GM12878 (cell line): ENCODE measurements around the gene KPNA5. TPM values are rescaled to one million over a fixed set of nuclear protein-coding genes. Genes with fewer than 3 reads are reported as not detected.

Experiments
- ATAC-seq: fragments of 200-7000 bp; cut with Tn5 transposase; 3 replicates; pipeline ENCODE4 v1.9.1; 2020; ENCODE audit warnings: mild to moderate bottlenecking, moderate library complexity
- BruUV-seq: library from RNA; stranded (reverse); fragments of 400-500 nt; replicated peaks from 2 replicates; lab custom pipeline; 2021; lab: Mats Ljungman, UMichigan
- CTCF ChIA-PET: fragments of 300-600 bp; sonication (Branson Sonifier 250); formaldehyde crosslinking; extraction: SDS; loops from one replicate; lab custom pipeline; 2021; ENCODE audit warnings: inconsistent platforms; lab: Yijun Ruan, JAX
- POLR2A ChIA-PET: fragments of 350-600 bp; formaldehyde crosslinking; extraction: SDS; loops from one replicate; lab custom pipeline; 2021; ENCODE audit warnings: inconsistent platforms; lab: Charles Lee
- RAD21 ChIA-PET: fragments of 300-600 bp; sonication (Branson Sonifier 250); formaldehyde crosslinking; loops from one replicate; lab custom pipeline; 2023; ENCODE audit warnings: antibody characterized with exemption; ENCODE audit not compliant: unreplicated experiment; lab: Charles Lee
- SMC1A ChIA-PET: fragments of 300-600 bp; sonication (Branson Sonifier 250); formaldehyde crosslinking; loops from one replicate; lab custom pipeline; 2023; ENCODE audit not compliant: unreplicated experiment, uncharacterized antibody; lab: Charles Lee
- DNase-seq: peaks from one replicate; pipeline ENCODE4 v3.0.0-alpha.2; 2011; ENCODE audit warnings: low read depth, low spot score
- FAIRE-seq: peaks from 3 replicates; lab custom pipeline; 2011; peaks lifted over from hg19 to GRCh38; lab: Jason Lieb, UNC
- H2AFZ ChIP-seq: 2 replicates; pipeline ENCODE4 v1.6.0; 2011; ENCODE audit warnings: low read depth, low read length, control low read depth; ENCODE audit not compliant: control insufficient read depth
- H3K27ac ChIP-seq: 2 replicates; pipeline ENCODE4 v1.5.1; 2011; ENCODE audit warnings: control low read depth; ENCODE audit not compliant: control insufficient read depth, insufficient read depth
- H3K27me3 ChIP-seq, 2 experiments: replicated peaks in 1 of 2; 2 replicates each; pipeline versions ENCODE4 v1.6.0 to v1.6.1; 2011; ENCODE audit warnings: low read length in 1 of 2; ENCODE audit not compliant: control insufficient read depth in 2 of 2, insufficient read depth in 2 of 2
- H3K36me3 ChIP-seq, 2 experiments: 2 replicates each; pipeline ENCODE4 v1.5.1; 2011; ENCODE audit warnings: low read length in 1 of 2; ENCODE audit not compliant: control insufficient read depth in 2 of 2, insufficient read depth in 2 of 2
- H3K4me1 ChIP-seq: 2 replicates; pipeline ENCODE4 v1.6.1; 2011; ENCODE audit warnings: mild to moderate bottlenecking, low read length, moderate library complexity, mixed read lengths; ENCODE audit not compliant: control insufficient read depth, insufficient read depth
- H3K4me2 ChIP-seq: 2 replicates; pipeline ENCODE4 v1.6.0; 2011; ENCODE audit warnings: control low read depth; ENCODE audit not compliant: control insufficient read depth, insufficient read depth
- H3K4me3 ChIP-seq: fragments of 200-600 bp; sonication (generic); 2 replicates; pipeline ENCODE4 v1.5.1; 2016
- H3K79me2 ChIP-seq: 2 replicates; pipeline ENCODE4 v1.6.0; 2011; ENCODE audit warnings: low read length; ENCODE audit not compliant: control insufficient read depth, insufficient read depth
- H3K9ac ChIP-seq: 2 replicates; pipeline ENCODE4 v1.8.0; 2011; ENCODE audit warnings: low read length, control low read depth, mixed read lengths; ENCODE audit not compliant: control insufficient read depth, insufficient read depth
- H3K9me3 ChIP-seq: replicated peaks from 3 replicates; pipeline ENCODE4 v1.5.1; 2011; ENCODE audit warnings: mild to moderate bottlenecking, low read length; ENCODE audit not compliant: control insufficient read depth, insufficient read depth
- H4K20me1 ChIP-seq: 2 replicates; pipeline ENCODE4 v1.6.0; 2011; ENCODE audit not compliant: control insufficient read depth, insufficient read depth
- NKRF ChIP-seq: fragments of 450-650 bp; conservative IDR thresholded peaks from 2 replicates; pipeline ENCODE4 v1.6.1; 2017; ENCODE audit warnings: mild to moderate bottlenecking, moderate library complexity
- RAD21 ChIP-seq: IDR thresholded peaks from 2 replicates; pipeline ENCODE4 v1.6.1; 2011; ENCODE audit warnings: mild to moderate bottlenecking, low read depth, low read length, moderate library complexity; ENCODE audit not compliant: insufficient read depth
- RUNX3 ChIP-seq: IDR thresholded peaks from 2 replicates; pipeline ENCODE4 v1.6.1; 2012; ENCODE audit warnings: low read length, inconsistent platforms
- SUPT20H ChIP-seq: IDR thresholded peaks from 2 replicates; pipeline ENCODE4 v1.6.1; 2011; ENCODE audit warnings: low read depth, mild to moderate bottlenecking, low read length, moderate library complexity, borderline replicate concordance; ENCODE audit not compliant: control insufficient read depth
- WGBS: methylation state at CpG from one replicate; pipeline ENCODE4 v1.1.6; 2016; ENCODE audit warnings: low lambda C conversion rate; ENCODE audit not compliant: insufficient replicate concordance, insufficient coverage; ENCODE audit errors: missing lambda C conversion rate; 5-methylcytosine and 5-hydroxymethylcytosine counted together
- in situ Hi-C: fragments of 300-500 bp; cut with MboI; formaldehyde crosslinking; loops from 9 replicates; pipeline ENCODE4 v1.14.3; 2018; ENCODE audit warnings: mixed read lengths
- intact Hi-C: fragments of 100-400 bp; cut with micrococcal nuclease; formaldehyde crosslinking; loops from one replicate; pipeline ENCODE4 v1.14.2; 2022; ENCODE audit not compliant: unreplicated experiment
- polyA plus RNA-seq, 11 experiments: library from polyadenylated mRNA; depleted of rRNA in 4 of 11; unstranded in 6 of 11; stranded (reverse) in 5 of 11; fragments of >200 nt; fragmentation: Nextera tagmentation in 4 of 11; fragmentation: Illumina TruSeq in 1 of 11; extraction: Ambion mirVana in 4 of 11; extraction: Trizol in 1 of 11; gene quantifications; 1 replicate in 1 of 11; 2 replicates in 10 of 11; pipeline versions ENCODE4 v1.2.1 to v1.2.3, GENCODE V29; 2011 to 2016; ENCODE audit warnings: inconsistent platforms in 2 of 11, missing spikeins in 2 of 11, low read depth in 1 of 11
- total RNA-seq, 4 experiments: library from RNA; depleted of rRNA in 3 of 4; stranded (reverse); fragments of >200 nt in 3 of 4; fragmentation: Illumina TruSeq in 1 of 4; extraction: Trizol in 1 of 4; gene quantifications; 2 replicates each; pipeline versions ENCODE4 v1.2.1 to v1.2.3, GENCODE V29; 2013 to 2021

Gene KPNA5
- total and polyA plus RNA-seq, 10 of the 15 experiments (the other 5 are each of a cell fraction or from before 2014, with no cell fraction given): 1.9 to 7.6 (median 4.5) TPM

GRCh38 chr6:116649129-116649528, 31.9 kb upstream of the KPNA5 start (continued):
- TF ChIP-seq NKRF: no peak

DNA sequence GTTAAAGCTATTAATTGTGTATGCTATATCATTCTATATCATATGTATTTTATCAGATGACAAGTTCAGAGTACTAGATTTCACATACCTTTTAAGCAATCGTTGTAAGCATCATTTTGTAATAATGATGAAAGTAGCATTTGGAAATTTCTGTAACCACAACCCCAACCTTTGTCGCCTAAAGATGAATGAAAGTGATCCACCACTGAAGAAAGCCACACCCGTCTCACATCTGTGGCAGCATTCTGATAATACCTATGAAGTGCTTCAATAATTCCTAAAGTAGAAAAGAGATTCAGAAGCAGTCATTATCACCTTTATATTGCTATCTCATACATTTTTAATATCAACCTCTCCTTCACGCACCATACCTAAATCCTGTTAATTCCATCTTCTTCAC, 29.1 kb upstream of the KPNA5 start:
- Histone ChIP-seq H3K27ac (no peak overlapping the region), H3K4me3 (no peak overlapping the region), H3K4me1 (no peaks in the 10 kb centered on the region), H3K4me2 (no peak overlapping the region), H2AFZ (no peak overlapping the region), H3K9ac (no peak overlapping the region), H4K20me1 (no peaks in the 10 kb centered on the region), H3K36me3 (peaks cover 0 to 12% of the 10 kb centered on the region in 2 experiments; a peak in 1 of 4 replicates), H3K9me3 (no peaks in the 10 kb centered on the region), H3K27me3 (no peaks in the 10 kb centered on the region), H3K79me2 (no peaks in the 10 kb centered on the region)
- WGBS: 47% methylated on average over 4 of the region's 4 CpGs
- intact Hi-C loops (no loop called here), in situ Hi-C loops (no loop called here)
- DNase-seq: no peak
- TF ChIP-seq SUPT20H: no peak
- no peak for TF ChIP-seq RAD21
- TF ChIP-seq RUNX3: 0 out of 2 replicates have a peak, but pooled peaks have one; percentile 19
- ChIA-PET CTCF (no interaction called here), POLR2A (no interaction called here), RAD21 (no interaction called here), SMC1A (interaction anchor here (1.0 to 1.4 kb wide), 2 partner anchors 10 to 91 kb away, joined by 3 to 5 read pairs; no protein-coding TSS in a partner anchor)
- FAIRE-seq: no peak
- BruUV-seq: no TSS peak
- ATAC-seq: no peak
